ENCODE data around the gene NEURL1B.

GRCh38 chr5:172622091-172623046 is 18.7 kb upstream of the NEURL1B start:
- TF ChIP-seq CTCF (IDR thresholded peaks at IDR 0.05) (no peak), POLR2A (IDR thresholded peaks at IDR 0.05) (no peak)

Measured in heart left ventricle (tissue), 13 donors.